ENCODE data around the gene MICU2.
A peak's percentile ranks its signal among the peaks of the same experiment; 100 is the strongest.

The MICU2 gene
- 41.8 reads per million, percentile 64 among the genes with 10 or more reads in this experiment for total RNA-seq

- DNase-seq, result peak; percentile 91
Observed at GRCh38 chr13:21603531-21604448, at the start of gene MICU2. TSS of gene MICU2 (minus strand) at chr13:21604170. CDS start at chr13:21604148, 22 bp downstream.

- DNase-seq, result no peak
Observed at GRCh38 chr13:21641629-21642028, 37.7 kb upstream of the MICU2 start.

GRCh38 chr13:21639561-21639960, 35.6 kb upstream of the MICU2 start:
- no peak for DNase-seq

GRCh38 chr13:21638319-21639282, 34.6 kb upstream of the MICU2 start:
- peak; percentile 13 for DNase-seq

GRCh38 chr13:21637296-21637695, 33.3 kb upstream of the MICU2 start:
- no peak for DNase-seq

GRCh38 chr13:21636656-21637055, 32.7 kb upstream of the MICU2 start:
- no peak for DNase-seq

GRCh38 chr13:21632196-21632595, 28.2 kb upstream of the MICU2 start:
- DNase-seq, result no peak

GRCh38 chr13:21625366-21625765, 21.4 kb upstream of the MICU2 start:
- no peak for DNase-seq

GRCh38 chr13:21620861-21621260, 16.9 kb upstream of the MICU2 start:
- DNase-seq, result no peak

GRCh38 chr13:21619633-21620220, 15.8 kb upstream of the MICU2 start:
- DNase-seq, result no peak

GRCh38 chr13:21616880-21617279, 12.9 kb upstream of the MICU2 start:
- no peak for DNase-seq

- no peak for DNase-seq
Observed at GRCh38 chr13:21616205-21616866, 12.4 kb upstream of the MICU2 start.

GRCh38 chr13:21615427-21615826, 11.5 kb upstream of the MICU2 start:
- no peak for DNase-seq

- no peak for DNase-seq
Observed at GRCh38 chr13:21613791-21614190, 9.8 kb upstream of the MICU2 start.

- no peak for DNase-seq
Observed at GRCh38 chr13:21611385-21611784, 7.4 kb upstream of the MICU2 start.

GRCh38 chr13:21610687-21611086, 6.7 kb upstream of the MICU2 start:
- no peak for DNase-seq

GRCh38 chr13:21608961-21609360, 5.0 kb upstream of the MICU2 start:
- no peak for DNase-seq

GRCh38 chr13:21606796-21607195, 2.8 kb upstream of the MICU2 start:
- DNase-seq, result no peak

GRCh38 chr13:21606251-21606650, 2.3 kb upstream of the MICU2 start:
- DNase-seq, result no peak

- DNase-seq, result no peak
Observed at GRCh38 chr13:21596722-21597121, 7.2 kb downstream of the MICU2 start.

GRCh38 chr13:21595546-21595822, 8.5 kb downstream of the MICU2 start:
- no peak for DNase-seq

- no peak for DNase-seq
Observed at GRCh38 chr13:21594715-21595545, 9.0 kb downstream of the MICU2 start.

All from effector CD4-positive, alpha-beta T cell (primary cell).